GM19099 (cell line): Measurements from ENCODE around the gene TMLHE.

ENCODE experiments used
- POLR2A ChIP-seq: IDR thresholded peaks from 3 replicates; pipeline ENCODE4 v1.6.1; 2011; ENCODE audit warnings: low read depth; ENCODE audit not compliant: insufficient read length; ENCODE audit errors: extremely low read depth

The TMLHE gene

GRCh38 chrX:155612312-155613224 lies at the start of gene TMLHE, which contains the start of gene SPRY3:
TMLHE (minus strand) TSS chrX:155612952; CDS start chrX:155545276, 67,676 bp downstream.
SPRY3 (plus strand) TSS chrX:155612586.
- TF ChIP-seq POLR2A: peak; percentile 37

GRCh38 chrX:155662282-155662681 lies 49.5 kb upstream of the TMLHE start:
- TF ChIP-seq POLR2A: no peak

- TF ChIP-seq POLR2A: no peak
Measured at GRCh38 chrX:155645180-155645579, 32.4 kb upstream of the TMLHE start.

- TF ChIP-seq POLR2A: no peak
Measured at GRCh38 chrX:155643240-155643639, 30.5 kb upstream of the TMLHE start.

- TF ChIP-seq POLR2A: no peak
Measured at GRCh38 chrX:155637714-155638113, 25.0 kb upstream of the TMLHE start.

GRCh38 chrX:155632431-155633100 lies 19.8 kb upstream of the TMLHE start:
- no peak for TF ChIP-seq POLR2A

GRCh38 chrX:155615938-155616337 lies 3.2 kb upstream of the TMLHE start:
- no peak for TF ChIP-seq POLR2A

GRCh38 chrX:155613927-155614559 lies 1.3 kb upstream of the TMLHE start:
- TF ChIP-seq POLR2A: no peak

GRCh38 chrX:155611302-155611701 lies 1.4 kb downstream of the TMLHE start:
- TF ChIP-seq POLR2A: no peak

GRCh38 chrX:155592981-155593380 lies 19.8 kb downstream of the TMLHE start:
- no peak for TF ChIP-seq POLR2A

GRCh38 chrX:155592331-155592730 lies 20.4 kb downstream of the TMLHE start:
- TF ChIP-seq POLR2A: no peak

- no peak for TF ChIP-seq POLR2A
Measured at GRCh38 chrX:155577682-155578081, 35.1 kb downstream of the TMLHE start.

GRCh38 chrX:155563099-155563498 lies 49.7 kb downstream of the TMLHE start:
- no peak for TF ChIP-seq POLR2A

- TF ChIP-seq POLR2A: no peak
Measured at GRCh38 chrX:155544881-155545280, 67.9 kb downstream of the TMLHE start.

GRCh38 chrX:155535866-155536265 lies 76.9 kb downstream of the TMLHE start:
- TF ChIP-seq POLR2A: no peak
